Measurements from ENCODE around the gene KLF13. TPM values are rescaled to one million over a fixed set of nuclear protein-coding genes. Genes with fewer than 3 reads are reported as not detected.

Gene KLF13
- total and polyA plus RNA-seq, 2 experiments from 2014 or later, result 23.5 to 28.6 TPM

GRCh38 chr15:31390777-31391486 lies 64.3 kb downstream of the KLF13 start (continued):
- TF ChIP-seq POLR2AphosphoS5 (IDR thresholded peaks at IDR 0.05; ENCODE audit: low read depth) (no peak), CTCF (conservative IDR thresholded peaks at IDR 0.05; ENCODE audit: low read depth in 2 of 2) (no peak), ZNF331 (CRISPR knock-in tag; IDR thresholded peaks at IDR 0.05; ENCODE audit: low read depth) (no peak), STAT1 (IDR thresholded peaks at IDR 0.05; ENCODE audit: unreplicated experiment) (no peak)
- TF ChIP-seq, protein P1, sequence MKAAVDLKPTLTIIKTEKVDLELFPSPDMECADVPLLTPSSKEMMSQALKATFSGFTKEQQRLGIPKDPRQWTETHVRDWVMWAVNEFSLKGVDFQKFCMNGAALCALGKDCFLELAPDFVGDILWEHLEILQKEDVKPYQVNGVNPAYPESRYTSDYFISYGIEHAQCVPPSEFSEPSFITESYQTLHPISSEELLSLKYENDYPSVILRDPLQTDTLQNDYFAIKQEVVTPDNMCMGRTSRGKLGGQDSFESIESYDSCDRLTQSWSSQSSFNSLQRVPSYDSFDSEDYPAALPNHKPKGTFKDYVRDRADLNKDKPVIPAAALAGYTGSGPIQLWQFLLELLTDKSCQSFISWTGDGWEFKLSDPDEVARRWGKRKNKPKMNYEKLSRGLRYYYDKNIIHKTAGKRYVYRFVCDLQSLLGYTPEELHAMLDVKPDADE (IDR thresholded peaks at IDR 0.05), result no peak

DNA sequence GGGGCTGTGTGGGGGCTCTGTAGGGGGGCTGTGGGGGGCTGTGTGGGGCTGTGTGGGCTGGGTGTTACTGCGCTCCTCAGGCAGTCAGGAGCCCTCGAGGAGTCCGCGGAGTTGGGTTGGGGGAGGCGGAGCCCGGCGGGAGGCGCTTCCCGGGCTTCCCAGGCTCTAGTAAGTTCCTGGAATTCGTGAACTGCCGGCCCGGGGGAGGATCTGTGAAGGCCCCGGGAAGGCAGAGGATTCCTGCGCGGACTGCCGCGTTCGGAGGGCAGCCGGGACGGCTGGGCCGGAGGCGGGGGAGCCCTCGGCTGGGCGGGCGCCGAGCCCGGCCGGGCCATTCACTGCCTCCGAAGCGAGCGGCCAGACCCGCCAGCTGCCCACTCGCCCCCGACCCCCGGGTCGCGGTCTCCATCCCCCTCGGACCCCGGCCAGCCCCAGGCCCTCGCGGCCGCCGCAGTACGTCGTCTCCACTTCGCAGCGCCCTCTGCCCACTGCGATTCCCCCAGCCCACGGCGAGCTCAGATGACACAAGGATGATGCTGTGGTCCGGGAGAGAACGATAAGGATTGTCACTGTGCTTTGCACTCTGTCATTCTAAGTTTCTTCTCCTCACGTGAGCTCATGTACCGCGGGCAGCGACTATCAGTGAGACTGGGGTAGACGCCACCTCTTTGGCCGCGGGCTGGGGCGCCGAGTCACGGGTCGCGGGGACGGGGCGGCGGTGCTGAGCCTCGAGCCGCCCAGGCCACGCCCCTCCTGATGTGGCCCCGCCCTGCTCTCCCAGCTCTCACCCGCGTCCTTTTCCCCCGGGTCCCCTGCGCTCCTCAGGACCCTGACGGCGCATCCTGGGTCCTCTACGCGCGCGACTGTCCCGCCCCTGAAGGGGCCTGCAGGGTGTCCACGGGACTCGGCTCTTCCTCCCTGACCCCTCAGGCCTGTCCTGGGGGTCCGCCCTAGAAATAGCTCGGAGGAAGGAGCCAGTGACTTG lies 65.3 kb downstream of the KLF13 start:
- H3K4me3 Mint-ChIP-seq, result peak overlapping the region; percentile 78
- H3K27me3 ChIP-seq (ENCODE audit: insufficient read depth), result peaks cover 33% of the 10 kb centered on the region
- H3K27ac ChIP-seq (ENCODE audit: low read depth), result no peak overlapping the region
- TF ChIP-seq CREB1 (CRISPR knock-in tag; IDR thresholded peaks at IDR 0.05; ENCODE audit: low read depth), result no peak
- TF ChIP-seq EZH2 (IDR thresholded peaks at IDR 0.05; ENCODE audit: low read depth, unreplicated experiment), result peak; percentile 25
- no peak for TF ChIP-seq ZNF331 (CRISPR knock-in tag; IDR thresholded peaks at IDR 0.05; ENCODE audit: low read depth)
- TF ChIP-seq ZNF114 (CRISPR knock-in tag; IDR thresholded peaks at IDR 0.05), result no peak
- TF ChIP-seq, protein P1 (IDR thresholded peaks at IDR 0.05), result no peak
- peak; percentile 55; the same call in 1 of the 2 replicates for TF ChIP-seq POLR2AphosphoS5 (IDR thresholded peaks at IDR 0.05; ENCODE audit: low read depth)
- H3K27me3 Mint-ChIP-seq (ENCODE audit: insufficient read depth, low read depth, poor library complexity), result peaks cover 26% of the 10 kb centered on the region
- ATAC-seq (peak; percentile 68), DNase-seq (ENCODE audit: low spot score) (peak; percentile 77)
- peak overlapping the region; percentile 95 for H2AFZ ChIP-seq
- no peaks in the 10 kb centered on the region for H3K9me2 ChIP-seq (ENCODE audit: insufficient read depth)
- no peaks in the 10 kb centered on the region for H4K20me1 ChIP-seq (replicated peaks; ENCODE audit: insufficient read depth)
- H3K4me1 Mint-ChIP-seq, result peaks cover 17% of the 10 kb centered on the region
- H3F3A ChIP-seq (replicated peaks; ENCODE audit: low read depth), result no peaks in the 10 kb centered on the region
- peaks cover 9% of the 10 kb centered on the region for H3K9me3 Mint-ChIP-seq
- H3K27ac Mint-ChIP-seq, result no peak overlapping the region
- no peaks in the 10 kb centered on the region for H3K79me2 ChIP-seq (replicated peaks; ENCODE audit: insufficient read depth)
- peaks cover 7% of the 10 kb centered on the region; the same call in 1 of the 2 replicates for H3K4me1 ChIP-seq (ENCODE audit: insufficient read depth)
- H3K36me3 ChIP-seq (ENCODE audit: insufficient read depth), result no peaks in the 10 kb centered on the region
- peak overlapping the region; percentile 96 for H3K4me2 ChIP-seq
- H3K36me3 Mint-ChIP-seq (ENCODE audit: low read depth), result peaks cover 4% of the 10 kb centered on the region; the same call in 1 of the 3 replicates
- peak overlapping the region; percentile 92 for H3K4me3 ChIP-seq
